ENCODE results near the gene TTC7B. TPM values are rescaled to one million over a fixed set of nuclear protein-coding genes. Genes with fewer than 3 reads are reported as not detected.

Gene TTC7B
- total RNA-seq, 1 donor from 2014 or later: 46.6 TPM

GRCh38 chr14:90535556-90536090 lies 280.6 kb downstream of the TTC7B start:
- no peak for DNase-seq (ENCODE audit: low spot score, unreplicated experiment)
- Mint-ChIP-seq H3K27me3 (no peaks in the 10 kb centered on the region), H3K4me3 (ENCODE audit: low read depth) (no peak overlapping the region), H3K36me3 (ENCODE audit: insufficient read depth) (peaks cover 2% of the 10 kb centered on the region), H3K4me1 (ENCODE audit: low read depth) (peaks cover 4% of the 10 kb centered on the region), H3K27ac (no peak overlapping the region), H3K9me3 (ENCODE audit: low read depth) (no peaks in the 10 kb centered on the region)
- TF ChIP-seq CTCF (IDR thresholded peaks at IDR 0.05; ENCODE audit: unreplicated experiment): no peak

- H3K36me3 Mint-ChIP-seq (ENCODE audit: insufficient read depth): peaks cover 2% of the 10 kb centered on the region
- H3K27ac Mint-ChIP-seq: no peak overlapping the region
- H3K4me3 Mint-ChIP-seq (ENCODE audit: low read depth): no peak overlapping the region
- peaks cover 4% of the 10 kb centered on the region for H3K4me1 Mint-ChIP-seq (ENCODE audit: low read depth)
- DNase-seq (ENCODE audit: low spot score, unreplicated experiment): no peak
- no peaks in the 10 kb centered on the region for H3K27me3 Mint-ChIP-seq
- TF ChIP-seq CTCF (IDR thresholded peaks at IDR 0.05; ENCODE audit: unreplicated experiment): no peak
- H3K9me3 Mint-ChIP-seq (ENCODE audit: low read depth): no peaks in the 10 kb centered on the region
Observed at GRCh38 chr14:90534838-90535555, 281.2 kb downstream of the TTC7B start.

- DNase-seq (ENCODE audit: low spot score, unreplicated experiment): no peak
- Mint-ChIP-seq H3K27me3 (no peaks in the 10 kb centered on the region), H3K27ac (no peak overlapping the region), H3K4me3 (ENCODE audit: low read depth) (no peak overlapping the region), H3K9me3 (ENCODE audit: low read depth) (no peaks in the 10 kb centered on the region), H3K36me3 (ENCODE audit: insufficient read depth) (peaks cover 2% of the 10 kb centered on the region), H3K4me1 (ENCODE audit: low read depth) (peaks cover 4% of the 10 kb centered on the region)
- no peak for TF ChIP-seq CTCF (IDR thresholded peaks at IDR 0.05; ENCODE audit: unreplicated experiment)
Observed at GRCh38 chr14:90534091-90534837, 282.0 kb downstream of the TTC7B start.

GRCh38 chr14:90533591-90534021 lies 282.6 kb downstream of the TTC7B start:
- Mint-ChIP-seq H3K27ac (no peak overlapping the region), H3K9me3 (ENCODE audit: low read depth) (peaks cover 5% of the 10 kb centered on the region), H3K4me1 (ENCODE audit: low read depth) (peaks cover 4% of the 10 kb centered on the region), H3K27me3 (no peaks in the 10 kb centered on the region), H3K4me3 (ENCODE audit: low read depth) (no peak overlapping the region), H3K36me3 (ENCODE audit: insufficient read depth) (peaks cover 3% of the 10 kb centered on the region)
- no peak for TF ChIP-seq CTCF (IDR thresholded peaks at IDR 0.05; ENCODE audit: unreplicated experiment)
- DNase-seq (ENCODE audit: low spot score, unreplicated experiment): no peak

- H3K4me3 Mint-ChIP-seq (ENCODE audit: low read depth): no peak overlapping the region
- DNase-seq (ENCODE audit: low spot score, unreplicated experiment): no peak
- H3K9me3 Mint-ChIP-seq (ENCODE audit: low read depth): peaks cover 7% of the 10 kb centered on the region
- peaks cover 4% of the 10 kb centered on the region for H3K4me1 Mint-ChIP-seq (ENCODE audit: low read depth)
- no peak overlapping the region for H3K27ac Mint-ChIP-seq
- no peak for TF ChIP-seq CTCF (IDR thresholded peaks at IDR 0.05; ENCODE audit: unreplicated experiment)
- peaks cover 3% of the 10 kb centered on the region for H3K36me3 Mint-ChIP-seq (ENCODE audit: insufficient read depth)
- H3K27me3 Mint-ChIP-seq: no peaks in the 10 kb centered on the region
Observed at GRCh38 chr14:90532826-90533525, 283.3 kb downstream of the TTC7B start.
